Epithelial cell of esophagus (primary cell): ENCODE results near the gene PSMG4.

ENCODE experiments used
- DNase-seq: peaks from one replicate; pipeline ENCODE4 v3.0.0; 2010; ENCODE audit warnings: low read depth
- H3K4me3 ChIP-seq: 2 replicates; pipeline ENCODE4 v1.5.1; 2011; ENCODE audit warnings: mild to moderate bottlenecking, low read length, control low read depth
- TF ChIP-seq, protein P1 (sequence below): IDR thresholded peaks from 2 replicates; pipeline ENCODE4 v1.5.1; 2011; ENCODE audit warnings: low read depth, mild to moderate bottlenecking, low read length, control low read depth, inconsistent platforms; ENCODE audit not compliant: insufficient read depth; ENCODE audit errors: missing control alignments

The PSMG4 gene

GRCh38 chr6:3297909-3298308, 39.2 kb downstream of the PSMG4 start:
- H3K4me3 ChIP-seq, result no peak overlapping the region
- TF ChIP-seq, protein P1, sequence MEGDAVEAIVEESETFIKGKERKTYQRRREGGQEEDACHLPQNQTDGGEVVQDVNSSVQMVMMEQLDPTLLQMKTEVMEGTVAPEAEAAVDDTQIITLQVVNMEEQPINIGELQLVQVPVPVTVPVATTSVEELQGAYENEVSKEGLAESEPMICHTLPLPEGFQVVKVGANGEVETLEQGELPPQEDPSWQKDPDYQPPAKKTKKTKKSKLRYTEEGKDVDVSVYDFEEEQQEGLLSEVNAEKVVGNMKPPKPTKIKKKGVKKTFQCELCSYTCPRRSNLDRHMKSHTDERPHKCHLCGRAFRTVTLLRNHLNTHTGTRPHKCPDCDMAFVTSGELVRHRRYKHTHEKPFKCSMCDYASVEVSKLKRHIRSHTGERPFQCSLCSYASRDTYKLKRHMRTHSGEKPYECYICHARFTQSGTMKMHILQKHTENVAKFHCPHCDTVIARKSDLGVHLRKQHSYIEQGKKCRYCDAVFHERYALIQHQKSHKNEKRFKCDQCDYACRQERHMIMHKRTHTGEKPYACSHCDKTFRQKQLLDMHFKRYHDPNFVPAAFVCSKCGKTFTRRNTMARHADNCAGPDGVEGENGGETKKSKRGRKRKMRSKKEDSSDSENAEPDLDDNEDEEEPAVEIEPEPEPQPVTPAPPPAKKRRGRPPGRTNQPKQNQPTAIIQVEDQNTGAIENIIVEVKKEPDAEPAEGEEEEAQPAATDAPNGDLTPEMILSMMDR, result no peak
- DNase-seq, result no peak

DNA sequence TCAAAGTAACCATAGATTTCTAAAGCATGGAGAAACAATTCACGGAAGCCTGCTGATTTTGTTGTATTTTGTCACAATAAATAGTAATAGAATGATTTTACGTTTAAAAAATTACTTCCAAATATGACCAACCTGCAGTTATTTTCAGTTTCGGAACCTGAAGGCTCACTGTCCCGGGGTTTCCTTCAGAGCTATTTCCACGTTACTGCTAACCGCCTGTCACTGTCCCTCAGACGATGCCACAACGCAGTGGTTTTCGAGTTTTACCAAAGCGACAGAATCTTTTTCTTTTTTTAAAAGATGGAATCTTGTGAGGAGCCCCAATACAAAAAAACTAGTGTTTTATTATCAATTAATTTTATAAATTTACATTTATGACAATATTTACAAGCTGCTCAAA, 40.5 kb downstream of the PSMG4 start:
- TF ChIP-seq, protein P1, result no peak
- H3K4me3 ChIP-seq, result no peak overlapping the region
- no peak for DNase-seq

GRCh38 chr6:3301506-3301905, 42.8 kb downstream of the PSMG4 start:
- H3K4me3 ChIP-seq, result no peak overlapping the region
- DNase-seq, result no peak
- TF ChIP-seq, protein P1, result no peak

DNA sequence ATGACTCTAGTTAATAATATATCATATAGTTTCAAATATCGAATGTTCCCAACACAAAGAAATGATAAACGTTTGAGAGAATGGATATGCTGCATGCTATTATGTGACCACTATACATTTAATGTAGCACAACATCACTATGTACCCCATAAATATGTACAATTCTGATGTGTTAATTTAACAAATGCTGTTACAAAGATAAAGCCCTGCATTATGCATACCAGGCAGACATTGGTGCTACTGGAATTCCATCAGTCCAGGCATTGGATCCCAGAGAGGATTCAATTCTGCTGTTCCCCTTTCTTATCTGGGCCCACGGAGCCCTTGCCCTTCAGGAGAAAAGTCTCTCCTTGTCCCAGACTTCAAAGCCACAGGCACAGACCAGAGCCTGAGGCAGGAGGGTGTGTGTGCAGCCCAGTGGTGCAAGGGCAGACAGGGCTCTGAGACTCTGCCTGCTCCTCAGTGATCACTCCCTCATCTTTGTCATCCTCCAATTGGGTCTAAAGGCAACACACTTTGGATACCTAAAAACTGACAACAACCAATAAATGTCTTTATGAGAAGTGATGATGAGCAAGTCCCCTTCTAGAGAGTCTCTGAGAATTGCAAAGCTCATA, 45.2 kb downstream of the PSMG4 start:
- TF ChIP-seq, protein P1, result no peak
- no peak for DNase-seq
- no peak overlapping the region for H3K4me3 ChIP-seq

- DNase-seq, result no peak
- TF ChIP-seq, protein P1, result no peak
- H3K4me3 ChIP-seq, result no peak overlapping the region
Measured at GRCh38 chr6:3304500-3305215, 45.9 kb downstream of the PSMG4 start.

GRCh38 chr6:3305216-3305565, 46.4 kb downstream of the PSMG4 start:
- TF ChIP-seq, protein P1, result no peak
- H3K4me3 ChIP-seq, result no peak overlapping the region
- DNase-seq, result no peak

DNA sequence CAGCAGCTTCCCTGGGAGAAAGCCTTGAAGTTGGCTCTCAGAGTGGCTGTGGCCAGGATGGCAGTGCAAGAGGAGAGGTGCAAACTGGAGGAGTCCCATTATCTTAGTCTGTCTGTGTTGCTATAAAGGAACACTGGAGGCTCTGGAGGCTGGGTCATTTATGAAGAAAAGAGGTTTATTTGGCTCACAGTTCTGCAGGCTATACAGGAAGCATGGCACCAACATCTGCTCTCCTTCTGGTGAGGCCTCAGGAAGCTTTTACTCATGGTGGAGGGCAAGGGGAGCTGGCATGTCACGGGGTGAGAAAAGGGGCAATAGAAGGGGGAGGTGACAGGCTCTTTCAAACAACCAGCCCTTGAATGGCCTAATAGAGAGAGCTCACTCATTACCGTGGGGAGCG, 47.1 kb downstream of the PSMG4 start:
- TF ChIP-seq, protein P1, result no peak
- no peak overlapping the region for H3K4me3 ChIP-seq
- no peak for DNase-seq
